Lung microvascular endothelial cell (primary cell): ENCODE measurements around the gene BABAM2. TPM values are rescaled to one million over a fixed set of nuclear protein-coding genes. Genes with fewer than 3 reads are reported as not detected.
"Not testable (repeated sequence)": the region's sequence is repeated elsewhere in the genome, so short reads cannot be mapped to it uniquely, and the experiment has no call there.

Experiments
- DNase-seq, 2 donors: peaks; one replicate each; pipeline versions ENCODE4 v3.0.0 to v3.0.0-alpha.2; 2010; ENCODE audit warnings: low read depth in 2 of 2
- total RNA-seq: library from RNA; depleted of rRNA; stranded (reverse); fragments of >200 nt; gene quantifications from 2 replicates; pipeline ENCODE4 v1.2.1, GENCODE V29; 2014

Gene BABAM2
- total RNA-seq, 1 donor from 2014 or later, result 14.7 TPM

DNA sequence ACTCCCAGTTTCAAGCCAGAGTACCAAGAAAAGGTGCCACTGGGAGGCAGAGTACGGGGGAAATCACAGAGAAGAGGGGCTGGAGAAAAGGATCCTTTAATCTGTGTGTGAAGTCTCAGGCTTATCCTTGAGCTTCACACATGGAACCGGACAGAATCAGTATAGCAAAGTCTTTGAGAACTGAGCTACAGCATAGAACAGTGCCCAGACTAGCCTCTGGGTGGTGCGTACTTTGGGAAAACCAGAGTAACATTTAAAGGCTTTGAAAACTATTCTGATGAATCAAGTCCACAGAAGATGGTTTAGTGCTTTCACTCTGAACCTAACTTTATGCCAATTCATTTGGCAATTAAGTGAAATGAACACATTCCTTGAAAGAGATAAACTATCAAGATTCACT lies 83.1 kb downstream of the BABAM2 start:
- DNase-seq, result peak in 1 of 2 donors; percentile 22

DNA sequence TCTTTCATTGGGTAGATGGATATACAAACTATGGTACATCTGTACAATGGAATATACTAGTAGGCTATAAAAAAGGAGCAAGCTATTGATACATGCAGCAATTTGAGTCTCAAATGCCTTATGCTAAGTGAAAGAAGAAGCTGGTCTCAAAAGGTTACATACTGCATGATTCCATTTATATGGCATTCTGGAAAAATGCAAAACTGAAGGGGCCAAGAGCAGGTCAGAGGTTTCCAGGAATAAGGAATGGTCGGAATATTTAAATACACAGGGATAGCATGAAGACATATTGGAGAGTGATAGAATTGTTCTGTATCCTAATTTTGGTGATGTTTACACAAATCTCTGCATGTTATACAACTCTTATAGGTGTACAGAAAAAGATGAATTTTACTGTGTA lies 85.8 kb downstream of the BABAM2 start:
- DNase-seq, result no peak

DNA sequence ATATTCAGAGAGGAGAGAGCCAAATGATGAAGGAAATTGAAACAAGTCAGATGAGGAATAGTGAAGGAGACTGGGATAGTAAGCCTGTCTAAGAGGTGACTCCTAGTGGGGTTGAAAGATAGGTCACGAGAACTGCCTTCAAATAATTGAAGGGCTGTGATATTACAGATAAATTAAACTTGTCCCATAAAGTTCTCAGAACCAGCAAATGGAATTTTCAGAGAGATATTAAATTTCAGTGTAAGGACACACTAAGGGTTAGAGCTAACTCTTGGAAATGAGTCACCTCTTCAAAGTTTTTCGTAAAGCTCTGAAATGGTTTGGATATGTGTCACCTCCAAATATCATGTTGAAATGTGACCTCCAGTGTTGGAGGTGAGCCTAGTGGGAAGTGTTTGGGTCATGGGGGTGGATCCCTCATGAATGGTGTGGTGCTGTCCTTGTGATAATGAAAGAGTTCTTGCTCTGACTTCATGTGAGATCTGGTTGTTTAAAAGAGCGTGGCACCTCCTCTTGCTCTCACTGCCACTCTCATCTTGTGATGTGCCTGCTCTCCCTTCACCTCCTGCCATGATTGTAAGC lies 87.3 kb downstream of the BABAM2 start:
- peak; percentile 36 to 88 for DNase-seq

DNA sequence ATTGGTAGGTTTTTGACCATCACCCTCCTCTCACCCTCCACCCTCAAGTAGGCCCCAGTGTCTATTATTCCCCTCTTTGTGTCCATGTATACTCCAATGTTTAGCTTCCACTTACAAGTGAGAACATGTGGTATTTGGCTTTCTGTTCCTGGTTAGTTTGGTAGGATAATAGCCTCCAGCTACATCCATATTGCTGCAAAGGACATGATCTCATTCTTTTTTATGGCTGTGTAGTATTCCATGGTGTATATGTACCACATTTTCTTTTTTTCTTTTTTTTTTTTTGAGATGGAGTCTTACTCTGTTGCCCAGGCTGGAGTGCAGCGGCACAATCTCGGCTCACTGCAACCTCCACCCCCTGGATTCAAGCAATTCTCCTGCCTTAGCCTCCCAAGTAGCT lies 88.2 kb downstream of the BABAM2 start:
- not testable (repeated sequence) for DNase-seq

DNA sequence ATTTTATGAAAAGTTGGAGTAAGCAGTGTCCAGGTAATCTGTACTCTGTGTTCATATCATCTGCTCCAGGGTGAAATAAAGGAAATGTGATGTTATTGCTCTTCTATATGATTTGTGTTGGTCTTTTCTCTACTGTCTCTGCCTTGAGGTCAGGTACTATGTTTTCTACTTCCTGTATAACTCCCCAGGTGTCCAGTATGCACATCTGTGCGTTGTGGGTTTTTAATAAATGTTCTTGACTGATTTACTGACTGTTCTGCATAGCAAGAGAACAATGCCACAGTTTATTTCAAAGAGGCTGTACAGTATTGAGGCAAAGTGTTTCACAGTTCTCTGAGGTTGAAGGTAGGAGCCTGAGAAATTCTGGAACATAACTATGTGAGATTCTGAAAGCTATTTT lies 89.7 kb downstream of the BABAM2 start:
- peak in 1 of 2 donors; percentile 10 for DNase-seq

DNA sequence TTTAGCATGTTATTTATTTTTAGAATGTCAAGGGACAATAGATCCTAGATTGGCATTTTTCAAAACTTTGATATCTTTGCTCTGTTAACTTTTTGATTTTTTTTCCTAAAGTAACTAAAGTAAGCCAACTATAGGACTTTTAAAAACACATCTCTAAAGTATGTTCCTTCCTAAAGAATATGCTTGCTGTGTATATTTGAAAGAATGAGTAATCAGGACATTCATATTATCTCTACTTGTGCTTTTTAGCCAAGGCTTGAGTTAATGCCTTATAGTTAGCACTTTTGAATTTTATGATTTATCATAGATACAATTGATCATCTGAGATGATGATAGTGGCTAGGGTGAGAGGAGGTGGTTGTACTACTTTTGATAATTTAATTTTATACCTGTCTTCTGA lies 93.6 kb downstream of the BABAM2 start:
- DNase-seq, result no peak

DNA sequence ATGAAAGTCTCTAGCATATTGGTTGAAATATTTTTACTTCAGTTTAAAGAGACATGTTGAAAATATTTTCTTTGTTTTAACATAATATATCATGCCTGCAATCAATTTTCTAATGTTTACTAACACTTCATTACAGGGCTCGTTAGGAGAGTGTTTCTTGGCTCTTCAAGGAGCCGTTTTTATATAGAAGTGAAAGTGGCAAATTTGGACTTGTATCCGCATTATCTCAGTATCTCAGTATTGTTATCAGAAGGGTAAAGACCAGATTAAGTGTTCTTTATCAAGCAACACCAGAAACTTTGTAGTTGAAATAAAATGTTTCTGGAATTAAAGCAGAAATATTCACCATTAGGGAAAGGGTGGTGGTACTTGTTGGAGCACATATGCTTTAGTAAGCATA lies 97.8 kb downstream of the BABAM2 start:
- DNase-seq, result no peak

DNA sequence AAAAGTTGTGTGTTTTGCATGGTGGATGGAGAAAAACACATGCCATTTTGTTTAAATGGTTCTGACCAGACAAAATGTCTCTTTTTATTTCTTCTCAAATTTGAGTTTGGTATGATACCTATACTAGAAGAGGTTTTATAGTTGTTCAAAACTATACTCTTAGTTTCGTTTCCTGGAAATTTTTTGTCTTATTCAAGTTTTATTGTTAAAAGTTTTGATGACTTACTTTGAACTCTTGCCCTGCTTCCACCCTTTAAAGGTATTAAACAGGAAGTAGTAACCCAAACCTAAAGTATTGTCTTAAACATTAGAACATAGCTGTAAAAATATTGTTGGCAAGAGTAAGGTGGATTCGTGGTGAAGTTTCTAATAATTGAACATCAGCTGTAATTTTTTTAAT lies 98.2 kb downstream of the BABAM2 start:
- DNase-seq, result peak in 1 of 2 donors; percentile 16

DNA sequence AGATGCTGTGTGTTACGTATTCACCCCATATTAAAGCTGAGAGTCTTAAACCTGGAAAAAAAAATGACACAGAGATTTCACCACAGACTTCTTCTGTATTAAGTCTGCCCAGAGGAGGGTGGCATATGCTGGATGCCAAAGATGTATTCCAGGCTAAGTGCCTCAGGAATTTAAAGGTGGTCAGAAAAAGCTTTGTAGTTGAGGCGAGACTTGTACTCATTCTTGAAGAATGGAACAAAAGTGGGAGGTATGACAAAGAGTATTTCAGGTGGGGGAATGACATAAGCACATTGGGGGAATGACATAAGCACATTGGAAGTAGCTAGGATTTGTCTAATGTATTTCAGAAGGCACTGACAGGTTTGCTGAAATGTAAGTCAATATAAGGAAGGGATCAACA lies 98.6 kb downstream of the BABAM2 start:
- DNase-seq, result no peak

DNA sequence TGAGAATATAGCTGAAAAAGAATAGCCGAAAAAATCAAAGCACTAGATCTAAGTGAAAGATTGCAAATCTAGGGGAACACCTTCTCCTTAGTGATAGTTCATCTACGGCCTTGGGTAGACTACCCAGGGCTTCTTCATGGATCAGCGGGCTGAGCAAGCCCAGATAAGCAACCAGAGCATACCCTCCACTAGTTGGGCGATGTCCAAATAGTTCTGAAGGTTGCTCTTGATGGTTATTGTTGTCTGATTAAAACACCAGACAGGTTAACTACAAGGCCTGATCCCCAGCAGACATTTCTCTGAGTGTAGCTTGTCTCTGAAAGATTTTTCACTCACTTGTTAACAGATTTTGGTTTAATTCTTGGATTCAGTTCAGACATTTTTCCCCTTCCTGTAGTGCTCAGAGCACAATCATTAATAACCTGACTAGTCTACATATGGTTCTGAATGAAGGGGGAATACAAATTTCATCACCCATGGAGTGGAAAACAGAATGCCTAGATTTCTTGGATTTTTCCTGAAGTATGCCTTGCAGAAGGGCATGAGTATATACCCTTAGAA lies 99.6 kb downstream of the BABAM2 start:
- DNase-seq, result peak in 1 of 2 donors; percentile 48

DNA sequence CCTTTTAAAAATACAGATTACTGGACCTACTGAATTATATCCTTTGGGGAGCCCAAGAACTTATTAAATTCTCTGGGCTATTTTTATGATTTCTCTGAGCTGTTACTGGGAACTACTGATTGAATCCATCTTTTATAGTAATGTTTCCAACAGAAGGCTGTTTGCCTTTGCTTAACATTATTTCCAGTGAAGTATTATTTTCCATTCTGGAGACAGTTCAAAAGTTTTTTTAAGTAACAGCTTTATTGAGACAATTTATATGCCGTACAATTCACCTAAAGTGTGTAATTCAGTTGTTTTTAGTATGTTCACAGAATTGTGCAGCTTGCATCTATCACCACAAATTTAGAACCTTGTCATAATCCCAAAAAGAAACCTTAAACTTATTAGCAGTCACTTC lies 100.6 kb downstream of the BABAM2 start:
- no peak for DNase-seq

DNA sequence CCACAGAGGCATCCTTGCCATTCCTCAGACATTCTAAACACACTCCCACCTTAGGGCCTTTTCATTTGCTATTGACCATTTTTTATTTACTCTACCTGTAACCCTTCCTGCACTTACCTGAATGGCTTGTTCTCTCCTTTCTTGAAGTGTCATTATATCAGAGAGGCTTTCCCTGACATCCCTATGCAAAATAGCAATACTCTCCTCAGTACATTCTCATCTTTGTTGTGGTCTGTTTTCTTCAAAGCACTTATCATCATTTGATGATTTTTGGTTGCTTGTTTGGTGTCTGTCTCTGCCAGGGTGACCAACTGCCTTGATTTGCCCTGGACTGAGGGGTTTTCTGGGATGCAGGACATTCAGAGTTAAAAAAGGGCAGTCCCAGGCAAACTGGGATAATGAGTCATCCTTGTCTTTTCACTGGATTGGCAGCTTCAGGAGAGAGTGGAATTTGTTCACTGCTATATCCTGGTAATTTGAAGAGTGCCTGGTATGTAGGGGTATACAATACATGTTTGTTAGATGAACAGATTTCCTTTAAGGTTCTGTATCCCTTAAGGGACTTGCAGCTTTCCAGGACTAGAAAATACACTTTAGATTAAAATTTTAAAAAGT lies 102.4 kb downstream of the BABAM2 start:
- peak; percentile 33 to 64 for DNase-seq

DNA sequence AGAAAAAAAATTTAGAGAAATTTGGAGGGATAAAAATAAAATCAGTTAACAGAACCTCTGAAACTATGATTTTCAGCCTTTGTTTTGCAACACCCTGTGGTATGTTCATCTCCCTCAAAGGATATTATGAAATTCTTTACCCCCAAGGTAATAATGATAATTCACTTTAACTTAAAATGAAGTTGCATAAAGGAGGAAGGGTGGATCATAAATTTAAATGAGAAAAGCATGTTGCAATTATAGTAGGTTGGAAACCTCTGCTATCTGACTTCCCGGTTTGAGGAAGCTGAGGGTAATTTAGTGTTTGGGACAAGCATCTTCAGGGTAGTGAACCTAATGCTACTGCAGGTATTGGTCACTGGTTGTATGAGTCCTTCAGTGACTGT lies 102.9 kb downstream of the BABAM2 start:
- no peak for DNase-seq

DNA sequence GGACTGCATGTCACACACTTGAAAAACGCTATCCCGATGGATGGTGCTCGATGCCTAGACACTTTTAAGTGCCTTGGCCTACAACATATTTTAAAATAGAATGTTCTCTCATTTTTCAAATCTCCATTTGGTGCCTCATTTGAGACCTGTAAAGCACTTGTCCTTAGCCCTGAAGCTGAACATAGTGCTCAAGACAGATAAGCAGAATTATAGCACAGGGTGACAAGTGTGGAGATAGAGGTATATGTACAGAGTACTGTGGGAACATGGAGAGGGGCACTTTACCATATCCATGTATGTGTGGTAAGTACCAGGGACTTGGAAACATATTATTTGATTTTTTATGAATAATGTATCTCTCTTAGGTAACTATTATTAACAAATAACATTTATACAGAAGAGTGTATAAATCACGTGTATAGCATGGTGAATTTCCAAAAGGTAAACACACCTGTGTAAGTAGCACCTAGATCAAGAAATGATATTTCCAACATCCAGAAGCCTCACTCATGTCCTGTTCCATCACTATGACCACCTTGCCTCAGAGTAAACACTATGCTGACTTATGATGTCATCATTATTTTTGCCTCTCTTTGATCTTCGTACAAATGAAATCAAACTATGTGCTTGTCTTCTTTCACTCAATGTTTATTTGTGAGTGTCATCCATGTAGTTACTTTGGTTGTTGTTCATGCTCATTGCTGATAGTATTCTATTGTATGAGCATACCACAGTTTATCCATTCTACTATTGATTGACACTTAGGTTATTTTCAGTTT lies 103.6 kb downstream of the BABAM2 start:
- no peak for DNase-seq

DNA sequence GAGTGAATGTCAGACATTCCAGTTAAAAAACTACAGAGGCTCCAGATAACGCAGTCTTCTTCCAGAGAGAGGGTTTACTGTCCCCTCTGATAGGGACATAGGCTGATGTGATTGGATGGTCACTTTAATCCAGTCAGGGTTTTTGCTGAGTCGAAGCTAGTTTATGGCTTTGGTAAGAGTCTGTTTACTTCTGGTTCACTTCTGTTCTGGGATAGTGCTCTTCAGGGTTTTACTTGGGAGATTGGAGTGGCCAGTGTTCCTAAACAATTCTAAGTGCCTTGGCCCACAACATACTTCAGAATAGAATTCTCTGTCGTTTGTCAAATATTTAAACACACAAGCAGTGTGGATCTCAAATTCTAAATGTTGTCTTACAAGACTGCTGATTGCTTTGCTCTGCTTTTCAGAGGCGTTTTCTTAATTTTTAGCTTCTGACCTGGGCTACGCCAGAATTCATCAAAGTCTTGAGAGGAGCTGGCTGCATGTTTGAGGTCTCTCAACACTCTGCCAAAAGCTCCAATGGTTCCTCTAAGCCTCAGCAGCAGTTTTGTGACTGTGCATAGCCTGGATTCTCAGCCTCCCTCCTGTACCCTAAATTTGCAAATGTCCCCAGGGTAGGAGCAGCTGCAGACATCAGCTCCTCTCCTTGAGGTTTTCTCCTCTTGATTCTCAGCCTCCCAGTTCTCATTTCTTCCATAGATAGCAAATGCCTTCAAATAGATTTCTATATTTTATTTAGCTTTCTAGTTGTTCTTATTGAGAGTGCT lies 105.8 kb downstream of the BABAM2 start:
- DNase-seq, result no peak

DNA sequence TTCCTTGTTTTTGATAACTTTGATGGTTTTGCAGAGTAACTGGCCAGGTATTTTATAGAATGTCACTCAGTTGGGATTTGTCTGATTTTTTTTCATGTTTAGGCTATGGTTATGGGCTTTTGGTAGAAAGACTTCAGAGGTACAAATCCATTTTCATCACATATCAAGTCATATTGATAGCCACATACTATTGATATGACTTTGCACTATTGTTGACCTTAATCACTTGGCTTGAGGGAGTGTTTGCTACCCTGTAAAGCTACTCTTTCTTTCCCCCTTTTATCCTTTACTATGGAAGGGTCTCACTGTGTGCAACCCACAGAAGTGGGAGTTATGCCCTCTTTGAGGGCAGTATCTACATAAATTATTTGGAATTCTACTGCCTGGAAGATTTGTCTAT lies 109.8 kb downstream of the BABAM2 start:
- DNase-seq, result no peak

DNA sequence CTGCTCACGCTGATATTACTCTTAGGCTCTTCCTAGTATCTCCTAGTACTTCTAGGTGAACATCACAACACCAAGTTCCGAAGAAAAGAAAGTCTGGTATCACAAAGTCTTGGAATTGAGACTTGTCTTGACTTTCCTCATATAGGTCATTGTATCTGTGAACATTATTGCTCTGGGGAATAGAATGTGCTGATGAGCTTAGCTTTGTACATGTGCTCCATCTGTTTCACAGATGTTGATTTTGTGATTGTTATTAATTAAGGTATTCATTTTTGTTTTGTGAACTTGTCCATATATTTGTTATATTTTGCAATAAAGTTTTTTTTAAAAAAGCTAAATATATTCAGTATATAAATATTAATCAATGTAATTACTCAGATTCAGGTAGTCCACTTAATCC lies 111.7 kb downstream of the BABAM2 start:
- DNase-seq, result no peak

DNA sequence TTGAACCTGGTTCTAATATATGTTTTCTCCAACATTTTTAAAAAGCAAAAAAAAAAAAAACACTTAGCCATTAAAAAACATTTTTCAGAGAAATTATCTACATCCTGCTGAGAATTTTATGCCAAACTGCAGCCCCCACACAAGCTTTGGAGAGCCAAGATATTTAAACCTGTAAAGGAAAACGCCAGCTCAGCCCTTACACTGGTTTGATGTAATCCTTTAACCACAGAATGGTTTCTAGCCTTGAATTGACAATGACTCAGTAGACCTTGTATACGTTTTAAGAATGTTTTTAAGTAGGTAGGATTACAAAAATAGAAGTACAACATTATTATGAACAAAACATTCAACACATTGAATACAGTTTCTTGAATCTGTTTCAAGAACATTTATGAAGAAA lies 113.6 kb downstream of the BABAM2 start:
- DNase-seq, result peak in 1 of 2 donors; percentile 67

DNA sequence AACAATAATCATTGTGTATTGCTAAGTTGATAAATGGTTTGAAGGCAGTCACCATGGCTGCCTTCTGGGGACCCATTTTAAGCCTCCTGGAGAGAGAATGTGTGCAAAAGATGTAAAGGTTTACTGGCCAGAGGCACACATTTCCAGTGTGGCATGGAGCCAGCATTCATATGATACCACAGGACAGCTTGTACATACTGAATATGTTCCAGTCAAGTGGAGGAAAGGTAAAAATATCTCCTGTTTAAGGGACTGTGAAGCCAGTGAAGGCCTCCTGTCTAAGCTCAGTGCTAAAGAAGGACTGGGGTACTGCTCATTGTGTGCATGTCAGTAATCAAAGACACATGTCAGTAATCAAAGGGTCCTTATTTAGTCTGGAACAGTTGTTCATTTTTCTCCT lies 119.2 kb downstream of the BABAM2 start:
- DNase-seq, result peak; percentile 18 to 83

DNA sequence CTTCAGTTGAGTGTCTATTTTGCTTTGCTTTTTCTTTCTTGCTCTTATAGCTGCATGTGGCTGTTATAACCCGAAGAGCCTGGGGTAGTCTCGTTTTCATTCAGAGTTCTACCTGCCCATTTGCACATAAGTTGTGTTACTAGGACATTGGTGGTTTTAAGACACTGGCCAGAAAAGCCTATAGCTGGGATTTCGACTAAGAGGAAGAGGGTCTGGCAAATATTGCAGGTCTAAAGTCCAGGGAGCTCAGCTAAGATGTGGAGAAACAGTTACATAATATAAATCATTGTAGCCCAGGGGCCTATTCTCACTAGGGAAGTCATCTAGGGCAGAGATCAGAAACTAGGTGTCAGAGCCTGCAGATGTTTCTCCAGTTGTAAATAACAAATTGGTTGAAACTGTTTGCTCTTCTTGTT lies 120.8 kb downstream of the BABAM2 start:
- DNase-seq, result no peak

DNA sequence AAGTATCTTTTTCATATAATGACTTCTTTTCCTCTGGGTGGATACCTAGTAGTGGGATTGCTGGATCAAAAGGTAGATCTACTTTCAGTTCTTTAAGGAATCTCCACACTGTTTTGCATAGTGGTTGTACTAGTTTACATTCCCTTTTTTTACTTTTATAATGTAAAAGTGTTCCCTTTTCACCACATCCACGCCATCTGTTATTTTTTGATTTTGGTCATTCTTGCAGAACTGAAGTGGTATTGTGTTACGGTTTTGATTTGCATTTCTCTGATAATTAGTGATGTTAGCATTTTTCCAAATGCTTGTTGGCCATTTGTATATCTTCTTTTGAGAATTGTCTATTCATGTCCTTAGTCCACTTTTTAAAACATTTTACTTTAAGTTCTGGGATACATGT lies 127.9 kb downstream of the BABAM2 start:
- not testable (repeated sequence) for DNase-seq

DNA sequence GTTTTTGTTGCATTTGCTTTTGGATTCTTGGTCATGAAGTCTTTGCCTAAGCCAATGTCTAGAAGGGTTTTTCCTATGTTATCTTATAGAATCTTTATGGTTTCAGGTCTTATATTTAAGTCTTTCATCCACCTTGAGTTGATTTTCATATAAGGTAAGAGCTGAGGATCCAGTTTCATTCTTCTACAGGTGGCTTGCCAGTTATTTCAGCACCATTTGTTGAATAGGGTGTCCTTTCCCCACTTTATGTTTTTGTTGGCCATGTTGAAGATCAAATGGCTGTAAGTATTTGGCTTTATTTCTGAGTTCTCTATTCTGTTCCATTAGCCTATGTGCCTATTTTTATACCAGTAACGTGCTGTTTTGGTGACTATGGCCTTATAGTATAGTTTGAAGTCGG lies 129.0 kb downstream of the BABAM2 start:
- peak in 1 of 2 donors; percentile 2 for DNase-seq
